CD4-positive, alpha-beta T cell treated with Interleukin-4 for 4 hours (primary cell): ENCODE data around the gene RNF19B.
"Not testable (repeated sequence)": the region's sequence is repeated elsewhere in the genome, so short reads cannot be mapped to it uniquely, and the experiment has no call there.

Experiments
- DNase-seq: peaks from one replicate; pipeline ENCODE4 v3.0.0-alpha.2; 2020

RNF19B gene

DNA sequence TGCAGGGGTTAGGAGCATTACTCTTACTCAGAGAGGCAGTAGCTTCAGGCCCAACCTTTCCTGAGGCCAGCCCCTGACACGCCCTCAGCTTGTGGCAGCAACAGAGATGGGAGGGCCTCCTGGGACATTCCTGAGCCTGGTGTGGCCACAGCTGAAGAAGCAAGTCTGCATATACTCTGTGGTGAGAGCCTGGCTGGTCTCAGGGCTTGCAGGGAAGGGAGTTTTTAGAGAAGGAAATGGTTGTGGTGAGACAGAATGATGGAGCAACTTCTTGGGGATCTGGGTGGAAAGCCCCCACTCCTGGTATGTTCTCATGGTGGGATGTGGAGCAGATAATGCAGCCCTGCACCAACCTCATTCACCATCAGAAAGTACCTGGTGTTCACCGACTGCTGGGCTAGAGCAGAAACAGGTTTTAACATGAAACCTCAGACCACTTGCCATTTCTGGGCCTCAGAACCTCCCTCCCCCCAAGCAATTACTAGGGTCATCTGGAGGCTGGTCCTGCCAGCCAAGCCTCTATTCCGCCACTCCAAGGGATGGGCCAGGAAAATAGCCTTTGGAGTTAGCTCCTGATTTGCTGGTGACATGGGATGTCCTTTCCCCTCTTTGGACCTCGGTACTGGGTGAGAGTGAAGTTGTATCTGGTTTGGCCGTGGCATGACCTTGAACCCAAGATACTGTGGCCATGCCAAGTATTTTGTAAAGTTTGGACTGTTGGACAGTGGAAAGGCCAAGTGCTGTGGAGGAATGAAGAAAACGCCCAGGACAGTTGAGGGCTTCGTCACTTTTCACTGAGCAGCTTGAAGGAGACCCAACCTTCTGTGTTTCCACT, 28.1 kb upstream of the RNF19B start:
- peak; percentile 86 for DNase-seq

DNA sequence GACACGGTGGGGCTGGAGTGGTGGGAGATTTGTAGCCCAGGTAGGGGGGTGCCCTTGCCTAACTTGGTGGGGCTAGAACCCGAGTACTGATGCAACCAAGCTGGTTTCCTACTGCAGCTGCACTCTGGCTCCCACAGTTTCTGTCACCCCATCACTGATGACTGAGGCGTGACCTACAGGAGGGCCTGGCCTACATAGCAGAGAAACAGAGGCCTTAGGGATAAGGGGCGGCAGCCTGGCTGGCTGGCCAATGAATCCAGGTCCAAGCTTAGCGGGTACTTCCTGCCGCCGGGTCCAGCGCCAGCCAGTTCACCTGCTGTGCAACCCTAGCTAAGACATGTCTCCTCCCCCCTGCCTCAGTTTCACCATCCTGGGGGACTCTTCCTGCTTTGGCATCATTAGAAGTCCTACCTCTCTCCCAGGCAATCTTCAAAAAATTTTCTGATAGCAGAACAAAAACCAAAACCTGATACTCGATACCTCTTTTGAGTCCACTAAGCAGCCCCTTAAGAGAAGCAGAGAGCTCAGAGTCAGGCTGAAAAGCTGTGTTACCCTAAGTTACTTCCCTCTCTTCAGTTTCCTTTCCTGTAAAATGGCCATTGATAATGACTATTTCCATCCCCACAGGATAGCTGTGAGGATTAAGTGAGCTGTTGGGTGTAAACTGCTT, 27.3 kb upstream of the RNF19B start:
- no peak for DNase-seq

DNA sequence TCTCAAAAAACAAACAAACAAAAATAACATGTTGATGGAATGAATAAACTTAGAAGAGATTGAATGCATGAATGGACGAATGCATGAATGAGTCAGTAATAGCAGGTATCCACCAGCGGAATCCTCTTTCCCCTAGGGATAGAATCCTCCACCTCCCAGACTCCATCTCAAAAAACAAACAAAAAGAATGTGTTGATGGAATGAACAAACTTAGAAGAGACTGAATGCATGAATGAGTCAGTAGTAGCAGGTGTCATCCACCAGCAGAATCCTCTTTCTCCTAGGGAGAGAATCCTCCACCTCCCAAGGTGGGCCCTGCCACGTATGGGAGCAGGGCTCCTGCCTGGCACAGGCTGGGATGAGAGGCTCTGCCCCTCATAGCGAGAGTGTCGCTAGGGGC, 26.8 kb upstream of the RNF19B start:
- no peak for DNase-seq

DNA sequence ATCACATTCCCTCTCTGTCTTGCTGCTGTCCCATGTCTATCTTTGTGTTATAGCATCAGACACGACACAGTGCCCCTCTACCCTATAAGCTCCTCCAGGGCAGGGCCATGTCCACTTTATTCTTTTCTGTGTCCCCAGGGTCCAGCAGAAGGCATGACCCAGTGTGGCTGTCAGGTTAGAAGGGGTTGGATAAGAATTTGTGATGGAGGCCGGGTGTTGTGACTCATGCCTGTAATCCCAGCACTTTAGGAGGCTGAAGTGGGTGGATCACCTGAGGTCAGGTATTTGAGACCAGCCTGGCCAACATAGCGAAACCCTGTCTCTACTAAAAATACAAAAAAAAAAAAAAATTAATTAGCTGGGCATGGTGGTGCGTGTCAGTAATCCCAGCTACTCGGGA, 26.3 kb upstream of the RNF19B start:
- no peak for DNase-seq

DNA sequence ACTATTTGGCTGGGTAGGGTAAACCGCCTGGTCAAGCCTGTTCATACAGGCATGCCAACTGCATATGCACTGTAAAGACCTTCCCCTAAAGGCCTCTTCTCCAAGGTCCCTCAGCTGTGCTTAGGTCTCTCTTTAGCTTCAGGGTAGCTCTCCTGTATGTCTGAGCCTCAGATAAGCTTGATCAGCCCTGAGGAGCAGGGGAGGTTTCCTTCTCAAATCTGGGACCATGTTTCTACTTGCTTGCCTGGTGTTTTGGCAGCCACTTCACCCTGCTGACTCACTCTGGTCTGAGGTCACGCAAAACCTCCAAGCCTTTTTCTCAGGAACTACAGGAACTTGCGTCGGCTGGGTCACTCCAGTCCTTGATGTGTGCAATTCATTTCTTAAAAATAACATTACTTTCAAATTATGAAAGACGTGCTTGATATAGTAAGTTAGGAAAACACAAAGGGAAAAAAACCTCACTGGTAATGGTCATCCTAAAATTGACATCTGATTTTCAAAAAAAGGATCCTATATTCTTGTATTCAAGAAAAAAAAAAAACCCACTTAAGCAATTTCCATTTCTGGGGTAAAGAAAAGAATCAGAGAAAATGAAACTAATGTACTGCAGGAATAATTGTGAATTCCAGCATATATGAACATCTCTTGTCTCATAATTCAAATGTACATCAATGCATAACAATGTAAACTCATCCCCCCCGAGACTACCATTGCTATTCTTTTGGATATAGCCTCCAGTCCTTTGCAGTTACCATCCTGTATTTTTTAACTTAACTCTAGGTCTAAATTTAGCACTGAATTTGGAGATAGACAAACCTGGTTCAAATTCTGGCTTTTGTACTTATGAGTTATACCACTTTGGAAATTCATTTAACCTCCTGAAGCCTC, 24.8 kb upstream of the RNF19B start:
- DNase-seq = peak; percentile 77

DNA sequence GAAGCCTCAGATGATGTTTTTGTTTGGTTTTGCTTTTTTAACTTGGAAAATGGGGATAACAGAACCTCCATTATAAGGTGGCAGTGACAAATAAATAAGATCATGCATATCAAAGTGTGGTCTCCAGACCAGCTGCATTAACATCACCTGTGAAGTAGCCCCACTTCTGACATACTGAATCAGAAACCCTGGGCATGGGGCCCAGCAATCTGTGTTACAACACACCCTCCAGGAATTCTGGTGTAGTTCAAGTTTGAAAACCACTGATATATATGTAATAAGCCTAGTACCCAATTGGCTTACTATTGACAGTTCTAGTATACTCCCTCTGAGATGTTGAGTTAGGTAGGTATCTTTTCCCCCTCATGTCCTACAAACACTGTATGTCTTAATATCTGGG, 24.1 kb upstream of the RNF19B start:
- no peak for DNase-seq

DNA sequence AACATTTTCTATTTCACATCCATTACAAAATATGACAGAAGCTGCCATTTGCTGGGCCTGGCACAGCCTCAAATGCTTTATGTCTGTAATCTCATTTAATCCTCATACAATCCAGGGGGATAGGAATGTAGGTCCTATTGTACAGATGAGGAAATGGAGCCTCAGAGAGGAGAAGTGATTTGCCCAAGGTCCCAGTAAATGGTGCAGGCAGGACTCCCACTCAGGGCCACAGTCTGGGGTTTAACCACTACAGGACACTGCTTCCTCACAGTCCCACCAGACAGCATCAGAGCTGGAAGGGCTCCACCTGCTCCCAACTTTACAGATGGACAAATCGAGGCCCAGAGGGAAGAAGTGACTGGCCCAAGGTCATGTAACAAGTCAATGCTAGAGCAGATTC, 20.6 kb upstream of the RNF19B start:
- DNase-seq = no peak

DNA sequence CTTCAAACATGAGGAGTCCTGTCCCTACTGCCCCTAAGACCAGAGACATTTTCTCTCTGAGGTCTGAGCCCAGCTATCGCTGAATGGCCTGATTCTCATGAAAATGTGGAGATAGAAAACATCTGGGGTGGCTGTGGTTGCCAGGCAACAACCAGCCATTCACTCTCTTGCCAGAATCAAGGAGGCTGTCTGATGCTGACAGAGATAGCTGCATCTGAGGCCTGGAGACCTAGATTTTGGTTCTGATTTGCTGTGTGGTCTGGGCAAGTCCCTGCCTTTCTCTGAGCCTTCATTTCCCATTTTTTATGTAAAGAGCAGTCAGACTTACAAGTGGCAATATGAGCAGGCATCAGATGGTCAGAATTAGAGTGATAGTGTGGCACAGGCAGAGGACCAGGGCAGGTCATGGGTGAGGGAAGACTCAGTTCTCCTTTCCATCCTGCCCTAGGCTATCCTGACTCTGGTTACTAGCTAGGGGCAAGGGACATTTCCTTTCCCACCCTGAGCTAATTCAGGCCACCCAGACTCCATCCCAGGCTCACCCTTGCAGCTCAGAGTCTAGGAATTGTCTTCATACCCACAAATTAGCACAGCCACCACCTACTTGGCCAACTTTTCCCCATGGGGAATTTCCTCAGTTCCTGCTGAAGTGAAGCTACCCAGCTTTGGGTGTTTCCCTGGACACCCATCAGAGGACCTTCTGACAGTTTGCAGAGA, 20.0 kb upstream of the RNF19B start:
- DNase-seq = peak; percentile 85

DNA sequence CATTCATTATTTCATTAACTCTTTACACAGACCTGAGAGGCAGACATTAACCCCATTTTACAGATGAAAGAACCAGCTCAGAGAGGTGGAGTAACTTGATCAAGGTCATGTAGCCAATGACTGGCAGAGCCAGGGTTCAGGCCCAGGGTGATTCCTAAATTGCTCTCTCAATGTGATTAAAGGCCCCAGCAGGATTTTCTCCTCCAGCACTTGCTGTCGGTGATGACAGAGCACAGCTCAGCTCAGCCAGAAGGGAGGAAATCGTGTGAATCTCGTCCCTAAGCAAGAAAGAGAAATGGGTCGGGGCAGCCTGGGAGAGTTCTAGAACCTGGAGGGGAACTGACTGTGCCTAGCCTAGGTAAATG, 19.5 kb upstream of the RNF19B start:
- DNase-seq = no peak

DNA sequence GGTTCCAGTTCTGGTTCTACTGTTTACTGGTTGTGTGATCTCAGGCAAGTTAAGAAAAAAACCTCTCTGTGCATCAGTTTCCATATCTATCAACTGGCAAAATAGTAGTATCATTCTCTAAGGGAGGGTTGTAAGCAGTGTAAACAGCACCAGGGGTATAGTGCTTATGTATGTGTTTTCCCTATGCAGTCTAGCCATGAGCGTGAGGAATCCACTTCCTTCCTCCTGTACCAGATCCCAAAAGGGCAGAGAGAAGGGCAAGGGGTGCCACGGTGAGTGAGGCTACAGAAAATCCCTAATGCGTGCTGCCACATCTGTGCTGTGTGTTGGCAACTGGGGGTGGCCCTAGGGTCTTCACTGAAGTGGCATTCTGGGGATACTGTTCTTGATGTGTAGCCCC, 18.4 kb upstream of the RNF19B start:
- no peak for DNase-seq

DNA sequence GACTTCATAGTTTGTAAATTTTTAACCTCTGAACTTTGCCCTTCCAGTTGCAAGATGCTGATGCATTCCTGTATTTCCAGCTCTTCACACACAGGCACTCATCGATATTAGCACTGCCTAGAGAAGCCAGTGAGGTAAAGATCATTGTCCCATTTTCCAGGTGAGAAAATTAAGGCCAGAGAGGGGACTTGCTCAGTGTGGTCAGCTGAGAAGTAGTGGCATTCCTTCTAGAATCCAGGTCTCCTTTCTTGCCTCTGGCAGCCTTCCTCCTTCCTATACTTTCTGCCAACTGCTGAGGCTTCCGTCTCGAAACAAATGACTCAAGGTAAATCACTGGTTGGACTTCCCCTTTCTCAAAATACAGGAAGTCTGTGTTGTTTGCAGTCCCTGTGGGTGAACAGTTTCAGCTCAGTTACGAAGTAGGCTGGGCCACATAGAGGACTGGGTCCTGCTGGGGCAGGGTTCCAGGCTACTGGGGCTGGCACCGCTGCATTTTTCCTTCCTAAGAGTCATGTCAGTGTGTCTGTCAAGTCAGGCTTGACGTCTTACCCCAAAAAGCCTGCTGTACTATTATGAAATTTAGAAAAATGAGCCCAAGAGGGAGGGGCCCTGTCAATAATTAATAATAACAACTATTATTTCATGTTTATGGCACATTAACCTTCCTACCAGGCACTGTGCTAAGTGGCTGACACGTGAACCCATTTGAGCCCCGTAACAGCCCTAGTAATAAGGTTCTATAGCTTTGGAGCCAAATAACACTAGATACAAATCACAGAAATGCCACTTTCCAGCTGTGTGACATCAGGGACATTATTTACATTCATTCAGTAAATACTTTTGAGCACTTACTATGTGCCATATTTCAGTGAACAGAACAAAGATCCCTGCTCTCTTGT, 16.6 kb upstream of the RNF19B start:
- DNase-seq = peak; percentile 90

DNA sequence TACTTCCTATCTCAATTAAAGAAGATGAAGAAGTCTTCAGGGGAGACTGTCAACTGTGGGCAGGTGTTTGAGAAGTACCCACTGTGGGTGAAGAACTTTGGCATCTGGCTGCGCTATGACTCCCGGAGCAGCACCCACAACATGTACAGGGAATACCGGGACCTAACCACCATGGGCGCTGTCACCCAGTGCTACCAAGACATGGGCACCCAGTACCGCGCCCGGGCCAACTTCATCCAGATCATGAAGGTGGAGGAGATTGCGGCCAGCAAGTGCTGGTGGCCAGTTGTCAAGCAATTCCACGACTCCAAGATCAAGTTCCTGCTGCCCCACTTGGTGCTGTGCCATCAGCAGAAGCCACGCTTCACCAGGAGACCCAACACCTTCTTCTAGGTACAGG, 15.5 kb upstream of the RNF19B start:
- DNase-seq = no peak

DNA sequence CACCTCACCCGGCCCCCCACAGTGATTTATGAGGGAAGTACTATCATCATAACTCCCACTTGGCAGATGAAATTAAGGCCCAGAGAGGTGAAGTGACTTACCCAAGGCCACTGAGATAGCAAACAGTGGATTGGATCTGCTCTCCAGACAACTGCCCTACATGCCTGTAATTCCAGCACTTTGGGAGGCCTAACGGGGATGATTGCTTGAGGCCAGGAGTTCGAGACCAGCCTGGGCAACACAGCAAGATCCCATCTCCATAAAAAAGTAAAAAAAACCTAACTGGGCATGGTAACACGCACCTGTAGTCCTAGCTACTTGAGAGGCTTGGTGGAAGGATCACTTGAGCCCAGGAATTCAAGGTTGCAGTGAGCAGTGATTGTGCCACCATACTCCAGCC, 14.2 kb upstream of the RNF19B start:
- DNase-seq = no peak

DNA sequence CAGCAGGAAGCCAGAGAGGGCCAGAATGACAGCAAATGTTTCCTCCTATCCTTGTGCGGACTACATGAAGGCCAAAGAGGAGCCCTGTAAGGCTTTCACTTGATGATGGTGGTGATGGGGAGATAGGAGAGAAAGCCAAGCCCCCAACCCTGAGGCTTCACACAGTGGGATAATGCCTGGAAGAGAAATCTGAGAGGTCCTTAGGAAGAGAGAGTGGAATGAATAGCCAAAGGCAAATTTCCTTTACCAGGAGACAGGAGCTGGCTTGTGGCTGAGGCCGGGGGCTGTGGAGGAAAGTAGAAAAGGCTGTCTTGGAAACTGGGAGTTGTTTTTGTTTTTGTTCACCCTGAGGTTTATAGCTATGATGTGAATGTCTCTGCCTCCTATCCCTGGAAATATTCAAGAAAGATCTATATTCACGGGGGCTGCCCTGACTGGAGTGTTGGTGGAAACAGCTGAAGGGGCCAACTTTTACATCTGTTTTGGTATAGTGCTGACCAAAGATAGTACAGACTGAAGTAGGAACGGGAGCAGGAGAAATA, 13.0 kb upstream of the RNF19B start:
- no peak for DNase-seq

DNA sequence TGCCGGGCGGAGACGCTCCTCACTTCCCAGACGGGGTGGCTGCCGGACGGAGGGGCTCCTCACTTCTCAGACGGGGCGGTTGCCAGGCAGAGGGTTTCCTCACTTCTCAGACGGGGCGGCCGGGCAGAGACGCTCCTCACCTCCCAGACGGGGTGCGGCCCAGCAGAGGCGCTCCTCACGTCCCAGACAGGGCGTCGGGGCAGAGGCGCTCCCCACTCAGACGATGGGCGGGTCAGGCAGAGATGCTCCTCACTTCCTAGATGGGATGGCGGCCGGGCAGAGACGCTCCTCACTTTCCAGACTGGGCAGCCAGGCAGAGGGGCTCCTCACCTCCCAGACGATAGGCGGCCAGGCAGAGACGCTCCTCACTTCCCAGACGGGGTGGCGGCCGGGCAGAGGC, 10.4 kb upstream of the RNF19B start:
- not testable (repeated sequence) for DNase-seq

DNA sequence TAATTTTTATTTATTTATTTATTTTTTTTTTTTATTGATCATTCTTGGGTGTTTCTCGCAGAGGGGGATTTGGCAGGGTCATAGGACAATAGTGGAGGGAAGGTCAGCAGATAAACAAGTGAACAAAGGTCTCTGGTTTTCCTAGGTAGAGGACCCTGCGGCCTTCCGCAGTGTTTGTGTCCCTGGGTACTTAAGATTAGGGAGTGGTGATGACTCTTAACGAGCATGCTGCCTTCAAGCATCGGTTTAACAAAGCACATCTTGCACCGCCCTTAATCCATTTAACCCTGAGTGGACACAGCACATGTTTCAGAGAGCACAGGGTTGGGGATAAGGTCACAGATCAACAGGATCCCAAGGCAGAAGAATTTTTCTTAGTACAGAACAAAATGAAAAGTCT, 8.8 kb upstream of the RNF19B start:
- DNase-seq = not testable (repeated sequence)

DNA sequence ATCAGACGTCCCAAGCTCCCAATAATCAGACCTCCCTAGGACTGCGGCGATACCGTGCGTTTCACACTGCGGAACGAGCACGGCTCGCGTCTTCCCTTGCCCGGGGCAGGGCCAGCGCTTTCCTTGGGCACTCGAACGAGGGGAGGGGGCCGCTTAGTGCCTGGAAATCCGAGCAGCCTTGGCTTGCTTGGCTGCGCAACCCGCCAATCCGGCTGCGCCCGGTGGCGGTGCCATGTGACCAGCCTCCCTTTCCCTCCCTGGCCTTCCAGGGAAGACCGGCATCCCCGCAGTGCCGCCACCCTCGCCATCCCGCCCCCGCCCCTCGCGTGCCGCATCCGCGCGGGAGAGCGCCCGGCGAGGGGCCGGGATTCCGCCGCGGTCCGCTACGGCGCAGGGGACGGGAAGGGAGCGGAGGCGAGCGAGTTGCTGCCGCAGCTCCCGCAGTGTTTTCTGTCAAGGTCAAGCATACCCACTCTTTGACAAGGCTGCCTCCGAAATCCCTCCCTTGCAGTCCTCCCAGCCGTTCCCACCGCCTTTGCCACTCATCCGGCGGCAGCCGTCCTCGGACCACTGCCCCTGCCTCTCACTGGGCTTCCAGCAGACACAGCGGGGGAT, 8.3 kb upstream of the RNF19B start:
- DNase-seq = no peak

DNA sequence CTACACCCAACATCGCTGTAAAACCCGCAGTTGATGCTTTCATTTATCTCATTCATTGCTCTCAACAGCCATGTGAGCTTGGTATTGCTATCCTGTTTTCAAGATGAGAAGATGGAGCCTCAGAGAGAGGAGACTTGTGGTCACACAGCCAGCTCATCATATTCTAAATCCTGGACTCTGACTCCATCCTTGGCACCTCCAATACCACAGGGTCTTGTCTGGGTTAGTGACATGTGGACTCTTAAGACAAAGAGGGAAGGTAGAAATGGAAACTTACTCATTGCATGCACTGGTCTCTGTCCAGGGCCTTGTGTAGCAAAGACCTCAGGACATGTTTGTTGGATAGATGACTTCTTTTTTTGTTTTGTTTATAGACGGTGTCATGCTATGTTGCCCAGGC, 7.0 kb upstream of the RNF19B start:
- no peak for DNase-seq

DNA sequence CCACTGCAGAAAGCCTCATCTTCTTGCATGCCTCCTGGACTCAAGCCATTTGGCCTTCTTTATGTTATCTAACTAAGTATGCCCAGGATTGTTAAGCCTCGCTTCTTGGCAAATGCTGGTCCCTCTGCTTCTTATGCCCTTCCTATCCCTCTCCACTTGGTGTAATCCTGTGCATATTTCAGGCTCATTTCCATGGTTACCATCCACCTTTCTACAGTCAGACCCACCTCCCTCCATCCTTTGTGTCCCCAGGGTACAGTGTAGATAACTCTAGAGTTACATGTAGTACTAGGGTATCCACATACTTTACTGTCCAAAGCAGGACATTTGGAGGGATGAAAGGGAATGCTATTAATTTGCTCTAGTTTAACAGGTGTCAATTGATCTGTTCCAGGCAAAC, 6.5 kb upstream of the RNF19B start:
- no peak for DNase-seq

DNA sequence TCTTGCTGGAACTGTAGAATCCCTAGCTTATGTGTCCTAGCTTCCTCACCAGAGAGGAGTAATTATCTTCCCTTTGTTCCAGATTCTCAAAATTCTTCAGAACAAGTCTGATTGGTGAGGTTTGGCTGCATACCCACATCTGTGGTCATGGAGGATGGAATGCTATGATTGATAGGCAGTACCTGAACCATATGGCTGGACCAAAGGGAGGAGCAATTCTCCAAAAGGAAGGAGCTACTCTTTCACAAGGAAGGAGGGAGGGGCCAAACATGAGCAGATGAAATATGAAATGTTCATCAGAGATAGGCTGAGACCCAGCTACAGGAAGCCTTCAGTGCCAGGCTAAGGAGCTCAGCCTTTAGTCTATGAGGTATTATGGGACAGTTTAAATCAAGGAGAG, 5.0 kb upstream of the RNF19B start:
- no peak for DNase-seq

DNA sequence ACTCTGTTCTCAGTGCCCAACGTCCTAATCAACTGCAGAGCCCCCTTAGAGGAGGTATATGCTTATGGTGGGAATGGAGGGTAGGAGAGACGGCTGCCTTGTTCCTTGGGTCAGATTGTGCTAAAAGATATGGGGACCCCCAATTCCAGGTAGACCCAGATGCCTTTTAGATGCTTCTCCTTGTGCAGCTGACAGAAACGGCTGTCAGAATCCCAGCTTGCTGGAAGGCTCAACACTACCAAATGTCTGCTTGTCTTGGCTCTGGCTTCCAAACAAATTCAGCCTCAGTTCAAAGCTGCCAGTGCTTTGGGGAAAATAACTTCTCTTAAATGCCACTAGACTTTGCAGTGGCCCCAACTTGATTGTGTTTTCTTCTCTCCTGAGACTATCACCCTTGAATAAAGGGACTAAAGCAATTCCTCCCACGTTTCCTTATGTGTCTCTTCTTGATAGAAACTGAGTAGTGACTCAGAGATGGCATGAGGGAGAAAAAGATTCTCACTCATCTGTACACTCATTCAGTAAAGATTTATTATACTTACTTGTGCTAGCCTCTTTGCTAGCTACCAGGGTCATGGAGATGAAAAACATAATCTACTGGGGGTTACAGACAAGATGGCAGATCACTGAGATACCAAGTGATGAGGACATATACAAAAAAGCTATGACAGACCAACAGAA, 3.4 kb upstream of the RNF19B start:
- DNase-seq = no peak
